ENCODE measurements around the gene DCAF5.
"Not testable (repeated sequence)": the region's sequence is repeated elsewhere in the genome, so short reads cannot be mapped to it uniquely, and the experiment has no call there.

Gene DCAF5

GRCh38 chr14:69042299-69042698 is 110.6 kb downstream of the DCAF5 start:
- DNase-seq, result no peak

- no peak for DNase-seq
Measured at GRCh38 chr14:69041783-69042182, 111.1 kb downstream of the DCAF5 start.

DNA sequence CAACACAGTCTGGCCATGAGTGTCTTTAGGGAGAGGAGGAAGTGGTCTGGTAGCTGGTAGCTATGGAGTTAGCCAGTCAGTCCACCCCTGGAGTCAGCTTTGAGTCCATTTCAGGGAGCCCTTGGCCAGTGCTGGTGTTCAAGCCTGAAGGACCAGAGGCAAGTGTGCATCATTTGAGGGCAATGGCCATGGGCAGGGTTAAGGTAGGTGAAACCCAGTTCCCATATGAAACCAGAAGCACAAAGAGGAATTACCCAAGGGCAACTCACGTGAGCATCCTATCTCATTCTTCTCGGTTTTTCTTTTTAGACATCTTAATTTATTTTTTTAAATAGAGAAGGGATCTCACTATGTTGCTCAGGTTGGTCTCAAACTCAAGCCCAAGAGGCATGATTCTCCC is 112.6 kb downstream of the DCAF5 start:
- no peak for DNase-seq

GRCh38 chr14:69039288-69039628 is 113.7 kb downstream of the DCAF5 start:
- DNase-seq, result no peak

DNA sequence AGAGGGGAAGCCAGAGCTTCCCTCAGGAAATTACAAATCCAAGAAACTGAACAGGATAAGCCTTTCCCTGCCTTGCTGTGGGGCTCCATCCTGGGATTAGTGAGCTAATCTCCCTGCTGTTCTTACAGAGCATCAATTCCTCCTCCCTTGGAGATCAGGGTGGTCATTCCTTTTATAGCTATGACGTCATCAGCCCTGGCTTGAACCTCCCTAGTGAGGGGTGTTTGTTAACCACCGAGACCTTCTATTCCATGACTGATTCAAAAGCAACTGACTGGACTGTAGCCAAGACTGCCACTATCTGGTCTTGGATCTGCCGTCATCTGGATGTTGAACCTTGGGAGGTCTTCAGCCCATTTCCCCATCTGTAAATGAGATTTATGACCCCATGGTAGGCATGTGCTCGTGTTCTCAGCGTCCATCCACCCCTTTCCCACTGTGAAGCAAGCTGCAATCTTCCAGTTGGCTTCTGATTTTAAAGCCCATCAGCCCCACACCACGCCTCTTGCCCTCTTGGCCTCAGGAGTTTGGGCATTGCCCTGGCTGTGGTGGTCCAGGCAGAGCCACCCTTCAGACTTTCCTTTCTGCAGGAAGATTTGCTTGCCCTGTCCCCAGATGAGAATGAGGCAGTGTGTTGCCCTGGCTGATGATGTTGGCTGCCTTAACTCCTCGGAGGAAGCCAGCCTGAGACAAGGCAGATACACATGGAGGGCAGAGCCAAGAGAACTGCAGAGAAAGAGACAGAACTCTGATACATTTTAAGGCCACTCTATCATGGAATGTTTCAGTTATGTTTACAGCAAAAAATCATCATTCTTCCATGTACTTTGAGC is 114.2 kb downstream of the DCAF5 start:
- no peak for DNase-seq

GRCh38 chr14:69037790-69038454 is 115.0 kb downstream of the DCAF5 start:
- no peak for DNase-seq

DNA sequence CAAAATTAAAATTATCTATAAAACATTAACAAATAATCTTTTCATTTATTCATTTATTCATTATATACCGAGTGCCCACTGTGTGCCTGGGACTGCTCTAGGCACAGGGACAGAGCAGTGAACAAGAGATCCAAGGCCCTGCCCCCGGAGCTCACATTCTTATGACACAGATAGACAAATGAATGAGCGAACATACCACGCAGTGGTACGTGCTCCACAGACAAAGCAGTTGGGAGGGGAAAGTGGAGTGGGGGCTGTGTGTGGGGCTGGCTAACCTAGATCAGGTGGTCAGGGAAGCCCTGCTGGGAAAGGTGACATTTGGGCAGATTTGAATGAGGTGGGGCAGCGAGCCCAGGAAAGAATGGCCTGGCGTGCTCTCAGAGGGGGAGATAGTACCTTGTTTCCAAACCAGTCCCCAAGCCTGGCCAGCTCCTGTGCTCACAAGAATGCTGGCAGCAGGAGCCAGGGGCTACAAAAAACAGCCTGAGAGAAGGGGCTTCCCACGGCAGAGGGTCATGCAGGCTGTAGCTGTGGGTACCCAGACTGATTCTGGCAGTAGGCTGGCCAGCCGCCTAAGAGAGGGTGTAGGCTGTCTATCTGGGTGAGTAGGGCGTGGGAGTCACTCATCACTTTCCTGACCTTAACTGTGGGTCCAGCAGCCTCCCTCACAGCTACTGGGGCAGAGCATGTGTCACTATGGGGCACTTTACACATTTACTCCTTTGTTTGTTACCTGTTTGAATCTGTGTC is 116.0 kb downstream of the DCAF5 start:
- DNase-seq, result no peak

DNA sequence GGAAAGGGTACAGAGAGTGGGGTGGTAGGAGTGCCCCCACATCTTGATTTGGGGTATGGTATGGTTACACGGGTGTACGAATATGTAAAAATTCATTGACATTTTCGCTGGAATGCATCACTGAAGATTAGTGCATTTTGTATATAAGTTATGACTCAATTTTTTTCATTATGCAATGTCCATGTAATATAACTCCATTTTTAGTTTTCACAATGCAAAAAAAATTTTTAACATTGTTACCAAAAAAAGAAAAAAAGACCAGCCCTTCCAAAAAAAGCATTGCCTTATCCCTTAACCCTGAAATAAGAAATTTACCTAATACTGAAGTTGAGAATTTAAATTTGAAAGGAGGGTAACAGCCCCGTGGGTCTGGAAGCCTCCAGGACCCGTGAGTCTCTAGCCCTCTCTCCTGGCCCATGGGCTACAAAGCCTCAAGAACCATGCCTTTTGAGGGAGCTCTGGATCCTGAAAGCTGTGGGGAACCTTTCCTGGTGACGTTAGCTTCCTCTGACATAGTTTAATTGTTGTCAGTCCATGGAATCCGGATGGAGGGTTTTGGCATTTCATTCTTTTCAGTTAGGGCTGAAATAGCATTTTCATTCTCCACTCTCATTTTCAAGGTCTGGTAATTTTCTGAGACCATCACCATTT is 118.2 kb downstream of the DCAF5 start:
- DNase-seq, result no peak

DNA sequence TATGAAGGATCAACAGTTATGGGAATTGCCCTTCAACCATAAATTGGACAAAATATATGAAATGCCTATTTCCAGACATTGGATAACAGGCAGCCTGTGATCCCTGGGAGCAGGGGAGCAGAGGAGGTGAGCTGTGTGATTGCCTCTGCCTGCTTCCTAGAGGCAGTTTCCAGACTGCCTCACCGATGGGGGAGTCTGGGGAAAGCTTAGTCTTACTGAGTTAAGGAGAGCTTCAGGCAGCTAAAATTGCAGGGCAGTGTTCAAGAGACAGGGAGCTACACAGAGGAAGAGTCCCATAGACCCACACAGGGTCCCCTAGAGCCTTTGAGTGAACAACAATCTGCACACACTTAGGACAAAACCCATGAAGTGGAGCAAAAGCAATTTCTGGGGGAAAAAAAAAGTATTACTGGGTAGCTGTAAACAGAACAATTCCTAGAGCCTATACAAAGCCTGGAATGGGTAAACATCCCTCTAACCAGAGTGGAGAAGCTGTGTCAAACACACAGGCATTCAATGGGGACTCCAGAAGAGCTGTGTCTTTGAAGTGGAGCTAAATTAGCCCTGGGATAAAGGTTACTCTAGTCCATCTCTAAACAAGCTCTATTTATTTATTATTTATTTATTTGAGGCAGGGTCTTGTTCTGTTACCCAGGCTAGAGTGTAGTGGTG is 125.5 kb downstream of the DCAF5 start:
- no peak for DNase-seq

DNA sequence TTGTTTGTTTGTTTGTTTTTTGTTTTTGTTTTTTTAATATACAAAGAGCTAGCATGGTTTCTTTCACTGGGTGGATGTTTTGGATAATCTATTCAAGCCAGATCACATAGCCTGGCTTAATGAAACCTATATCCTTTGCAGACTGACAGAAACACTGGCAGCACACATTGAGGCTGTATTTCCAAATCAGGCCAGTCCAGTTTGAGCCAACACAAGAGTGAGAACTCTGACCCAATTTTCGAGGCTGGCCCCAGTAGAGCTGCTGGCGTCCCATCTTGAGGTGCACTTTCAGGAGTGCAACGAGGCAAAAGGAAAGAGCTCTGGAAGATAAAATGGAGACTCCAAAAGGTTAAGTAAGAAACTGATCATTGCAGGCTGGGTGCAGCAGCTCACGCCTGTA is 129.9 kb downstream of the DCAF5 start:
- DNase-seq, result no peak

DNA sequence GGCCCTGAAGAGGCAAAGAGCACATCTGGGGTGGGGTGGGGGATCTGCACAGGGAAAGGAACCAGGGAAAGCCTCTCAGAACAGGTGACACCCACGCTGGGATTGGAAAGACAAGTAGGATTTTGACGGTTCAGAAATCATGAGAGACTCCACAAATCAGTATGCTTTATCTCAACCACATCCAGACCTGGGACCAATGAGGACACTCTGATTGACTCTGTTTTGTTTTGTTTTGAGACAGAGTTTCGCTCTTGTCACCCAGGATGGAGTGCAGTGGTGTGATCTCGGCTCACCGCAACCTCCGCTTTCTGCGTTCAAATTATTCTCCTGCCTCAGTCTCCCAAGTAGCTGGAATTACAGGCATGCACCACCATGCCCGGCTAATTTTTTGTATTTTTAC is 130.8 kb downstream of the DCAF5 start:
- DNase-seq, result not testable (repeated sequence)

- DNase-seq, result no peak
Measured at GRCh38 chr14:69017706-69018105, 135.2 kb downstream of the DCAF5 start.

- DNase-seq, result no peak
Measured at GRCh38 chr14:69014829-69015259, 138.1 kb downstream of the DCAF5 start.

DNA sequence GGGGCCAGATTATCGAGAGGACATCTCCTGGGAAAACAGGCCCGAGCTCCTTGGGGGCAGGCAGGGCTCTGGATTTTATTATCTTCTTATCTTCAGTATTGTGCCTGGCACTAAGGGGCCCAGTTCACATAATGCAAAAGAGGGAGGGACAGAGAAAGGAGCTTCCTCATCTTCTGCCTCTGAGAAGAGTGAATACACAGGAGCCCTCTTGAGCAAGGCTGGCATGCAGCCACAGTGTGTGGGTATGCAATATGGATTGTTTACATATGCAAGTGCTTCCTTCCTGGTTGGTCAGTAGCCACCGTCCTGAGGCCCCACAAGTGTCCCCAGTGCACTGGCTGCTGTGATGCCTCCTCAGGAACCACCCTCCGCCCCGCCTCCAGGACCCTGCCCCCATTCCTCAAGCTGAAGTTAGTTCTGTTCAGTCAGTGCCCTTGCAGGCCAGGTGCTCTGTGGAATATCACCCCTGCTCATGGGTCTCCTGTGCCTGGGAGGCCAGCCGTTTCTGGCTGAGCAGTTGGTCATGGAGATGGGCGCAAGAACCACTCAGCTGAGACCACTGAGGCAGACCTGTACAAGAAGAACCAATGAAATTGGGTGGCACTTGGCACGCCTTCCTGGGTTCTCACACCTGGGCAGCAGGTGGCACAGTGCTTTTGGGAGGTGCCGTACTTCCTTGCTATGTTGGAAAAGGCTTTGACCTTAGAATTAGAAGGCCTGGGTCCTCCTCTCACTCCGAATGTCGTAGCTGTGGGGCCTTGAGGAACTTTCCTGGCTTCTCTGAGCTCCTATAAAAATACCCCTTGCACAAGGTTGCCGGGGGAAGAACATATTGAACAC is 138.8 kb downstream of the DCAF5 start:
- peak; percentile 11 for DNase-seq

GRCh38 chr14:69012256-69012953 is 140.5 kb downstream of the DCAF5 start:
- no peak for DNase-seq

DNA sequence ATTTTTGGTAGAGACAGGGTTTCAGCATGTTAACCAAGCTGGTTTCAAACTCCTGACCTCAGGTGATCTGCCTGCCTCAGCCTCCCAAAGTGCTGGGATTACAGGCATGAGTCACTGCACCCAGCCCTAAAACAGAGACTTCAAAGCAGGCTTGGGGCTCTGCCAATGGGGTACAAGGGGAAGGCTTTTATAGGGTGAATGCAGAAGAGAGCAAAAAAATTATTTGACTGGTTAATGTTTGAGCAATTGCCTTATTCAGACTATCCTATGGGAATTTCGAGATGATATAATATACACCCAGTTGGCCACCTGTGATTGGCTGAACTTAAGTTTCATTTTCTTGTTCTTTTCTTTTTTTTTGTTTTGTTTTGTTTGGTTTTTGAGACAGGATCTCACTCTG is 142.3 kb downstream of the DCAF5 start:
- no peak for DNase-seq

GRCh38 chr14:69008421-69008884 is 144.5 kb downstream of the DCAF5 start:
- DNase-seq, result no peak

DNA sequence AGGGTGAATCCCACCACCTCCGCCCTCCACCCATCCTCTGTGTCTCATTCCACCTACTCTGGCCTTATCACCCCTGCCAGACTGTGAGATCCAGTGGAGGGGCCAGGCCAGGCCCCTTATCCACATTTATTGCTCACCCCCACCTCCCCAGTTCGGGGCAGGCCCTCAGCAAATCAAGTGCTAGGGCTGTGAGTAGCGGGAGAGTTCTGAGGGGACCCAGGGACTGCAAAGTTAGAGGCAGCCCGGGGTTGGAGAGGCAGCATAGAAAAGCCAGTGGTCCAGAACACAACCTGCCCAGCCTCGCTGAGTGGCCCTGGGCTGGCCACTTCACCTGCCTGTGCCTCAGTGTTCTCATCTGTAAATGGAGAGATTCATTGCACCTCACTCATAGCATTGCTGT is 146.6 kb downstream of the DCAF5 start:
- no peak for DNase-seq

GRCh38 chr14:69005432-69006148 is 147.3 kb downstream of the DCAF5 start:
- DNase-seq, result no peak

- no peak for DNase-seq
Measured at GRCh38 chr14:69004731-69005431, 148.0 kb downstream of the DCAF5 start.

All from CD4-positive, alpha-beta T cell treated with Interleukin-21 for 1 hour (primary cell).